ENCODE measurements around the gene POLRMT. TPM values are rescaled to one million over a fixed set of nuclear protein-coding genes. Genes with fewer than 3 reads are reported as not detected.
"Not testable (repeated sequence)": the region's sequence is repeated elsewhere in the genome, so short reads cannot be mapped to it uniquely, and the experiment has no call there.

Gene POLRMT
- total RNA-seq, 1 donor from 2014 or later, result 28.1 TPM

DNA sequence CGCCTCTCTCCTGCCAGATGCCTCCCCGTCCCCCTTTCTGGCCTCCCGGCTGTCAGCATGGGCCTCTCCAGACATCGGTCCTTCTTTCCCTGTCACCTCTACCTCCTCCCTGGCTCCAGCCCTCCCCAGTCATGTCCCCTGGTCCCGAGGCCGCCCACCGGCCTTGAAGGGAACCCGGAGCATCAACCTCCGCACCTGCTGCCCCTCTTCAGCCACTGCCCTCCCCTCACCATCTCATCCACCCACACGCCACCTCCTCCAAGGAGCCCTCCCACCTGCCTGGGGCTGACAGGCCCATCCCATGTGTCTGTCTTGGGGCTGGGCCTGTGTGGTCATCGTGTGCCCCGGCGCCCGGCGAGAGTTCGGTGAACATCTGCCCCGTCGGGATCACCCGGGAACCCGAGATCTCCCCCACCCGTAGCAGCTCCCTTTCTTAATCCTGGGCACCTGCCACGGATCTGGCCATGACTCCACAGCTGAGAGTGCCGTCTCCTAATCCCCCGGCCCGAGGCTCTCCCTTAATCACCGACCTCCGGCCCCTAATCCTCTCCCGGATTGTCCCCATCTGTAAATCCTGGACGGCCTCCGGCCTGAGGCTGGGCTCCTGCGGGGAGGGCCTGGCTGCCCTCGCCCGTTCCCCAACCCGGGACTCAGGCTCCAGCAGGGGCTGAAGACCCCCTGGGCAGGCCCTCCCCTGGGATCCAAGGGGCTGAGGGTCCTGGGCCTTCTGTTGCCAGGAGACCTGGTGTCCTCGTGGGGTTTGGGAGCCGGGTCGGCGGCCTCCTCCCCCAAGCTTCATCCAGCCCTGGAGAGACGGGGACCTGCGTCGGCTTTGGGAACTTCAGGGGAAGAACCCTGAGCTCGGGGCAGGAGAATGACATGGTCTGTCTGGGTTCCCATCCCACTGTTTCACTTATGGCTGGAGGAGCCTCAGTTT, 37.7 kb downstream of the POLRMT start:
- no peak for DNase-seq (ENCODE audit: low read depth, low spot score)

DNA sequence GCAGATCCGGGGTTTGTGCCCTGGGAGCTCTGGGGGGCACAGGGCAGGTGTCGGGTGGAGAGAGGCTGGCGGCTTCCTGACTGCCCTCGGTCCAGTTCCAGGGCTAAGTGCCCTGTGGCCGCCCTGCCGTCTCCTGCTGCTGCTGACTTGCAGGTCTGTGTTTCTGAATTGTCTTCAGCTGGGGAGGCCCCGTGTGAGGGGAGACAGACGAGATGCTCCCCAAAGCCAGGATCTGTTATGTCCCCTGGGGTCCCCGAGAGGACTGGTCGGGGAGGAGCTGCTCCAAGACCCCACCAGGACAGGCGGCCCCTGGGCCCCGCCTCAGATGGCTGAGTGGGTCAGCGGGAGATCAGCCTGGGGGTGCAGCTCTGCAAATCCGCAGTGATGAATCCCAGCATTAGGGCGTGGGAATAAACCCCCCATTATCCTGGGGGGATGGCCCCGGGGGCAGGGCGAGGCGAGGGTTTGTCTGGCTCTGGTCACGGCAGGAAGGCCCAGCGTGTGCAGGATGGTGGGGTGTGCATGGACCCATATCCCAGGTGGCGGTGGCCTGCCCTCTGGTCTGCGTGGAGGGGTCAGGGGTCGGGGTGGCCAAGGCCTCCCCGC, 39.0 kb downstream of the POLRMT start:
- DNase-seq (ENCODE audit: low read depth, low spot score), result no peak

DNA sequence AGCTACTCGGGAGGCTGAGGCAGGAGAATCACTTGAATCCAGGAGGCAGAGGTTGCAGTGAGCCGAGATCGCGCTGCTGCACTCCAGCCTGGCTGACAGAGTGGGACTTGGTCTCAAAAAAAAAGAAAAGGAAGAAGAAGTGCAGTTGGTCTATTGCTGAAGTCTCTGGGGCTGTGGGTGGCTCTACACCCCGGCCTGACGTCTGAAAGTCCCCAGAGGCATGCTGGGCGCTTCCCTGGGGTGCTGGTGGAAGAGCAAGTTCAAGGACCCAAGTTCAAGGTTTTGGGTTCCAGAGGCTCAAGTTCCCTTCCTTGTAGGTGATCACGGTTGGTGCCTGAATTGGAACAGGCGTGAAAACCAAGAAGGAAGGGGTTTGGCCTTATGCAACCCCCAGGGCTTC, 39.8 kb downstream of the POLRMT start:
- no peak for DNase-seq (ENCODE audit: low read depth, low spot score)

DNA sequence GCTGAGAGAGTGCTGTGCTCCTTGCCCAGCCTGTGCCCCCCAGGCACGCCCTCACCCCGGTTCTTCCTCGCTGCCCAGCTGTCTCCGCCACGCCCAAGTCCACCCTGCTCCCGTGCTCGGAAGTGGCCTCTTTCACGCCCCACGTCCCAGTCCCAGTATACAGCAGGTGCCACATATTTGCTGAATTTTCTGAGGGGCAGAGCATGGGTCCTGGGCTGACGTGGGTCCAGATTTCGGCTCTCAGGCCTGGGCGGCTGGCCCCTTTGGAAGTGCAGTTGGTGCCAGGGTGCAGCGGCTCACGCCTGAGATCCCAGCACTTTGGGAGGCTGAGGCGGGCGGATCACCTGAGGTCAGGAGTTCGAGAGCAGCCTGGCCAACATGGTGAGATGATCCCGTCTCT, 40.3 kb downstream of the POLRMT start:
- DNase-seq (ENCODE audit: low read depth, low spot score), result no peak

DNA sequence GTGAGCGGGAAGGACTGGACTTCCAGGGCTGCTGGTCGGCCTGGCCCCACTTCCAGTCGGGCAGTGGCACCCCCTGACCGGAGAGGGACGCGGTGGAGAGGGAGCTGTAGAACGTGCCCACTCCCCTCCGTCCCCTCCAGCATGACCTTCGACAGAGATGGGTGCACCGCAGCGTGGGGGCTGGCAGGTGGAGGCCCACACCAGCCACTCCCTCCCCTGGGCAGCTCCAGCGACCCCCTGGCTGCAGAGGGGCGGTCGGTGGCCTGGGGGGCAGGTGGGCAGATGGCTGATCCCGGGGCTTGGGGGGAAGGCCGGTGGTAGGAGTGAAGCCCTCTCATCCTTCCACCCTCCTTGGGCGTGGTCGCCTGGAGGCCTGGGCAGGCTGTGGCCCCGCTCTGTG, 41.2 kb downstream of the POLRMT start:
- DNase-seq (ENCODE audit: low read depth, low spot score), result no peak

DNA sequence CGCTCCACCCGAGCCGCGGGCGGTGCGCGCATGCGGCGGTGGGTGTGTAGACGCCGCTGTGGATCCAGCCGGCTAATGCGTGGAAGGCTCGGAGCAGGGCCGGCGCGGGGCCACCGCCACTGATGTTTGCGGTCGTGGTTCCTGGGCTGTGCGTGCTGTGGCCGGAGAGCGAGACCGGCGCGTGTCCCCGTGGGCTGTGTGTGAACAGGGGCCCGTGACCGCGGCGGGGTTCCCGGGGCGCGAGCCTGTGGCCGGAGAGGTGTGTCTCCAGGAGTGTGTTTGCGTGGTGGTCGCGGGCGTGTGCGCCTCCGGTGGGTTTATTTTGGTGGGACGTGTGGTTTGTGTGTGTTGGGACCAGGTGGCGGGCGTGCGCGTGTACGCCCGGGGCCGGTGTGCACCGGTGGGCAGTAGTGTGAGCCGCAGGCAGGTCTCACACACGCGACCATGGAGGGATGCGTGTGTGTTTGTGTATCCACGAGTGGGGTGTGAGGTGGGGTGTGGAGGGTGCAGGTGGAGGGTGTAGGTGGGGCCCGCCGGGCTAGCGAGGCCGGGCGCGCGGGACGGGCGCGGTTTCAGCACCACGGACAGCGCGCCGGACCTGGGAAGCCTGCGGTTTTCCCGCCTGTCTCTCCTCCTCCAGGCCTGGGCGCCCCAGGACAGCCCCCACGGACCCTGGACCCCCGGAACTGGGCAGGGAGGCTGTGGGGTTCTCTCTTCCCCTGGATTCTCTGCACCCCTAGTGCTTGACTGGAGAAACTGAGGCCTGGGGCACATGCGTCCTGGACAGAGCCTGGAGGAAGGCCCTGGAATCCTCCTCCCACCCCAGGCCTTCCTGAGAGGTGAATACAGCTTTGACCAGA, 42.0 kb downstream of the POLRMT start:
- no peak for DNase-seq (ENCODE audit: low read depth, low spot score)

DNA sequence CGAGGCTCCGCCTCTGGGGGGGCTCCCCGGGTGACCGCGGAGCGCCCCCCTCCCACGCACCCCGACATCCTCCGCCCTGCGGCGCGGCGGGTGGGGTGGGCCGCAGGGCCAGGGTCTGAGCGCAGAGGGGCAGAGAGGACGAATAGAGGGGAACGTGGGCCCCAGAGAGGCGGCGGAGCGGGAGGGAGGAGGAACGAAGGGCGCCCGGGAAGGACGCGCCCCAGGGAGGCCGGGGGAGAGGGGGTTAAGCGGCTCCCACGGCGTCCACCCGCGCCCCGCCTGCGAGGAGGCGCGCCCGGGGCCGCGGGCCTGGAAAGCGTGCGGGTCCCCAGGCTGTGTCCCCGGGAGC, 42.6 kb downstream of the POLRMT start:
- DNase-seq (ENCODE audit: low read depth, low spot score), result no peak

DNA sequence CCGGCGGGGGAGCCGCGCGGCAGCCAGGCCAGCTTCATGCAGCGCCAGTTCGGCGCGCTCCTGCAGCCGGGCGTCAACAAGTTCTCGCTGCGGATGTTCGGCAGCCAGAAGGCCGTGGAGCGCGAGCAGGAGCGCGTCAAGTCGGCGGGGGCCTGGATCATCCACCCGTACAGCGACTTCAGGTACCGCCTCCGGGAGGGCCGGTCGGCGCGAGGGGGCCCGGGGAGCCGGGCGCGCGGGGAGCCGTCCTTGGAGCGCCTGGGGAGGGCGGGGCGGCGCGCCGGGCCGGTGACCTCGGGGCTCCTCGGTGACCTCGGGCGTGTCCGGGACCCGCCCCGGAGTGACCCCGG, 43.0 kb downstream of the POLRMT start:
- no peak for DNase-seq (ENCODE audit: low read depth, low spot score)

DNA sequence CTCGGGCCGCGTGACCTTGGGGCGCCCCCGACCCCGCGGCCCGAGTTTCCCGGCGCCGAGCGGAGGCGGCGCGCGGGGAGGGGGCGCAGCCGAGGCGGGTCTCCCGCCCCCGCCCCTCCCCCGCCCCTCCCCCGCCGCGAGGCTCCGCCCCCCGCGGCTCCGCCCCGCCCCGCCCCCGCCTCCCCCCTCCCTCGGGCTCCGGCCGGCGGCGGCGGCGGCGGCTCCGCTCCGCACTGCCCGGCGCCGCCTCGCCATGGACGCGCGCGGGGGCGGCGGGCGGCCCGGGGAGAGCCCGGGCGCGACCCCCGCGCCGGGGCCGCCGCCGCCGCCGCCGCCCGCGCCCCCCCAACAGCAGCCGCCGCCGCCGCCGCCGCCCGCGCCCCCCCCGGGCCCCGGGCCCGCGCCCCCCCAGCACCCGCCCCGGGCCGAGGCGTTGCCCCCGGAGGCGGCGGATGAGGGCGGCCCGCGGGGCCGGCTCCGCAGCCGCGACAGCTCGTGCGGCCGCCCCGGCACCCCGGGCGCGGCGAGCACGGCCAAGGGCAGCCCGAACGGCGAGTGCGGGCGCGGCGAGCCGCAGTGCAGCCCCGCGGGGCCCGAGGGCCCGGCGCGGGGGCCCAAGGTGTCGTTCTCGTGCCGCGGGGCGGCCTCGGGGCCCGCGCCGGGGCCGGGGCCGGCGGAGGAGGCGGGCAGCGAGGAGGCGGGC, 43.5 kb downstream of the POLRMT start, which contains the start of gene HCN2:
TSS of gene HCN2 (plus strand) at position 189 of the 703 bp plus-strand sequence. CDS start at position 254, 65 bp downstream.
- DNase-seq (ENCODE audit: low read depth, low spot score), result no peak

DNA sequence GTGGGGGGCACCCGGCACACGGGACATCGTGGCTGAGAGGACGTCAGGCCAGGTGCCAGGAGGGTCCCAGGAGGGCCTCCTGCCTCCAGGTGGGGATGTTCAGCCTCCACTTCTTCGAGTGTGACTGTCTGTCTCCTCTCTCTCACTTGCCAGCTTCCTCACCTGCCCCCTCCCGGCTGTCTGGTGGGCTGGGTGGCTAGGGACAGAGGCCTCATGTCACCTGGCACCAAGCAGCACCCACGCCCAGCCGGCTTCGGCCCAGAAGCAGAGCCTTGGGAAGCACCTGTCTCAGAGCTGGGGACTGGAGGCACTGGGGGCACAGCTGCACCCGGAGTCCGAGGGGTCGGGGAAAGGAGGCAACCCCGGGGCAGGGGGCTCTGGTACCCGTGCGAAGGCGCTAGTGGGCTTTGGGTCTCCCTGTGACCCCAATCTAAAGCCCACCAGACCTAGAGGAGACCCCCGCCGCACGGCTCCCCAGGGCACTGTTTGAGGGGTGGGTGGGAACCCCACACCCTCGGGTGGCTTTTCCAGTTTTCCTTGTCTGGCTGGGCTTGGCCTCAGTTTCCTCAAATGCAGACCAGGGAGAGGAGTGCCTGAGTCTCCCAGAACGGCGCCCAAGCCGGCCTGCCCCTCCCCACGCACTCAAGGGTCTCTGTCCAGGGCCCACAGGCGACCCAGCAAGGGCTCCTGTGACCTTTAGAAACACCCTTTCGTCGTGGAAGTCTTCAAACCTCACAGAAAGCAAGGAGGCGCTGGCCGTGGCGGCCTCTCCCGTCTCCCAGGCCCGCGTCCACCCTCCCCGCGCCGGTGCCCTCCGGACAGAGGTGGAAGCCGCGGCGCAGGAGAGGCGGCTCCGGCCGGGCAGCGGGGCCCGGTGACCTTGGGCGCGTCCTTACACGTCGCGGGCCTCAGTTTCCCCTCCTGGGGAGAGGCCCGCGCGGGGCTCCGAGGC, 44.3 kb downstream of the POLRMT start:
- DNase-seq (ENCODE audit: low read depth, low spot score), result no peak

DNA sequence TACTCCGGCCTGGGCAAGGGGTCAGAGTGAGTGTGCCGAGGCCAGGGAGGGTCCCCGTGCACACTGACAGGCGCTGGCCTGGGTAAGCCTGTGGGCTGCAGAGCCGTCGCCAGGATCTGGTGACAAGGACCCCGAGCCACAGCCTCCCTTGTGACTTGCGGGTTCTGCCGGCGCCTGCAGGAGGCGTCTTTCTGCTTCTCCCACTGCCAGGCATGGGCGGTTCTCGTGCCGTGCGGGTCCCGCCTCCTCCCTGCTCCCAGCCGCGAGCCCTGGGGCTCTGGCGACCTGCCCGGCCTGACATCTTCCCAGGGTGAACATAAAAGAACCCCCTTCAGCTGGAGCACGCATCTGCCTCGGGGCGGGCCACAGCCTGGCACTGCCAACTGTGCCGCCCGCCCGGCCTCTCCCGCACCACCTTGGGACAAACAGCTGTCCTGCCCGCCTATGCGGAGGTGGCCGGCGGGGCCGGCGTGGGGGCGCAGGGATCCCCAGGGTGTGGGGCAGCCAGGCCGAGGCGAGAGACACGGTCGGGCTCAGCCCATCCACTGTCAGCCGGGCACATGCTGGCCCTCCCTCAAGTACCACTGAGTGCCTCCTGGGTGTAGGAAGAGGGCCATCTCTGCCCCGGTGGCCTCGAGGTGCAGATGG, 45.1 kb downstream of the POLRMT start:
- DNase-seq (ENCODE audit: low read depth, low spot score), result no peak

DNA sequence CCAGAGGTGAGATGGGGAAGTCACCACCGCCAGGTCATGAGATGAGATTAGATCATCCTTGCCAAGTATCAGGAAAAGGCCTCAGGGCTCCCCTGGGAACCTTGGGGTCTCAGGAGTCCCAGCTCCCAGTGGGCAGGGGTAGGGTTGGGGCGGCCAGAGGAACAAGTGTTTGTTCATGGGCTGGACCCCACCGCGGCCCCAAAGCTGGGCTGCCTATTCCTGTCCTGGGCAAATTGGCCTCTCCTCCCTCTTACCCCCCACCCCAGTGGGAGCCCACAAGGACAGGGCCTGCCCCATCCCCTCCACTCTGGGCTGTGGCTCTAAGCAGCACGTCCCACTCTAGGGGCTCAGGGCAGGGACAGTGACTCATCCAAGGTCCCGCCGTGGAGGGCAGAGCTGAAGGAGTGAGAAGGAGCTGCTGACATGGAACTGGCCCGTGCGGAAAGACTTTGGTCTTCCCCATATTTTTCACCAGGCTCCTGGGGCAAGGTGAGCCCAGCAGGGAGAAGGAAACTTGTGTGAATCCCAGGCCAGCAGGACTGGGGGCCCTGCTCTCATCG, 47.7 kb downstream of the POLRMT start:
- no peak for DNase-seq (ENCODE audit: low read depth, low spot score)

DNA sequence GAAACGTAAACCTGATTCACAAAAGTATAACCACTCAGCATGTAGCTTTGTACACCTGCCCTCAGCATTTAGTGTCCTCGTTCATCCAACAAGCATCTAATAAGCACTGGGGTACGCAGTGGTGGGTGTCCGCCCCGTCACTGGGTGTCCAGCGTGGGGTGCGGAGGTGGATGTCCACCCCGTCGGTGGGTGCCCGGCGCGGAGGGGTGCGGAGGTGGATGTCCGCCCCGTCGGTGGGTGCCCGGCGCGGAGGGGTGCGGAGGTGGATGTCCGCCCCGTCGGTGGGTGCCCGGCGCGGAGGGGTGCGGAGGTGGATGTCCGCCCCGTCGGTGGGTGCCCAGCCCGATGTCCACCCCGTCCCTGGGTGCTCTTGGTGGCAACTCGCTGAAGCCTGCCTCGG, 48.2 kb downstream of the POLRMT start:
- DNase-seq (ENCODE audit: low read depth, low spot score), result not testable (repeated sequence)

DNA sequence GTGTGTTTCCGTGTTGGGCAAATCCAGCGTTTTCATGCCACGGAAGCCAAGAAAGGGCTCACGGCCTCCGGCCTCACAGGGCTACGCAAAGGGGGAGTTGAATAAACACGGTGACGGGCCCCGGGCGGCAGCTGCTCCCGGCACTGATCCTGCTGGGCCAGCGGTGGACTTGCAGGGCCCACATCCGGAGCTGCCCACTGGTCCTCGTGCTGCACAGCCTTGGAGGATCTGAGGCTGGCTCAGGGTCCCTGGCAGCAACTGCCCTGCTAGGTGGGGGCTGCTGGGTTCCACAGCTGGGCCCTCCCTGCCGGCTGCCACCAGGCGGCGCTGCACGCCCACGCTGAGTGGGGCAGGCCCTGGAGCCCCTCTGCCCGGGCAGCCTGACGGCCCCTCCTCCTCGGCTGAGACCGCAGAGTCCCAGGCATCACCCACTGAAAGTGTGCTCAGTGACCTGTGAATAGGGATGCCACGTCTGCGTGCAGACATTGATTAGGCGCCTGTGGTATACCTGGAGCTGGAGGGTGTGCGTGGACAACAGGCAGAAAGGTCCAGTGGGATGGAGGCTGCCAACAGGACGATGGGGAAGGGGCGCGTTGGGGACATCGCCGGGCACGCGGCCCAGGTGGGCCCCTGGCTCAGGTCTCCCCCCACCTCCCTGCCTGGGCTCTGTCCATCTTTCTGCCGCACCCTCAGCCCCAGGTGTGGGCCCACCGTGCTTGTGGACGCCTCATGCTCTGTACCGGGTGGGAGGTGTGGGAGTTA, 48.9 kb downstream of the POLRMT start:
- no peak for DNase-seq (ENCODE audit: low read depth, low spot score)

DNA sequence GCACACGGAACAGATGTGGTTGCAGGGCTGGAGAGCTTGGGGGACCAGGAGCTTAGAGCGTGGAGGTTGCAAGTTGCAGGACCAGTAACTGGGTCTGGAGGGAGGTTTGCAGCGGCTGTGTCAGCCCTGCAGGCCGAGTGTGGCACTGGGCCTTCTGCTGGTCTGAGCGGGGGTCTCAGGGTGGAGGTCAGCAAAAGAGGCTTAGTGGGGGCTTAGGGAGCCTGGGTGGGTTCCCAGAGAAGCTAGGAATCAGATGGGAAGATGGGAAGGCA, 49.4 kb downstream of the POLRMT start:
- DNase-seq (ENCODE audit: low read depth, low spot score), result no peak

DNA sequence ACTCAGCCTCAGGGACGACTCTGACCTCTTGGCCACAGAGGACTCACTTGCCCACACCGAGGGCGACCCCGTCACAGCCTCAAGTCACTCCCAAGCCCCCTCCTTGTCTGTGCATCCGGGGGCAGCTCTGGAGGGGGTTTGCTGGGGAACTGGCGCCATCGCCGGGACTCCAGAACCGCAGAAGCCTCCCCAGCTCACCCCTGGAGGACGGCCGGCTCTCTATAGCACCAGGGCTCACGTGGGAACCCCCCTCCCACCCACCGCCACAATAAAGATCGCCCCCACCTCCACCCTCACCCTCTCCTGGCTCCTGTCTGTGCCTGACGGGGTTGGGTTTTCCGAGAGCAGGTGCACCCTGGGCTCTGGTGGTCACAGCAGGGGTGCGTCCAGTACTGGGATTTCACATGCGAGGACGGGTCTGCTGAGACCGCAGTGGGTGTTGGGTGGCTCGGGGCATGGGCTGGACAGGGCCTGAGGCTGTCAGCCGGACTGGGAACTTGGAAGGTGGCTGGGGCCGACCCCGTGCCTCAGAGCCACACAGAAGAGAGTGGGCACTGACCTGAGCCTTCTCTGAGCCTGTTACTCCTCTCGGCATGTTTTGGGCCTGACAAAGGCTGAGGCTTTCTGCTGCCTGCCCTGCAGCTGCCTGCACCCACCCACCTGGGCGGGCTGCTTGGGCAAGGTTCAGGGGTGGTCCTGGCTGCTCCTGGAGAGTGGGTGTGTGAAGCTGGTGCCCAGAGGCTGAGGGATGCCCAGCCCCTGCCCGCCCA, 50.0 kb downstream of the POLRMT start:
- DNase-seq (ENCODE audit: low read depth, low spot score), result no peak

DNA sequence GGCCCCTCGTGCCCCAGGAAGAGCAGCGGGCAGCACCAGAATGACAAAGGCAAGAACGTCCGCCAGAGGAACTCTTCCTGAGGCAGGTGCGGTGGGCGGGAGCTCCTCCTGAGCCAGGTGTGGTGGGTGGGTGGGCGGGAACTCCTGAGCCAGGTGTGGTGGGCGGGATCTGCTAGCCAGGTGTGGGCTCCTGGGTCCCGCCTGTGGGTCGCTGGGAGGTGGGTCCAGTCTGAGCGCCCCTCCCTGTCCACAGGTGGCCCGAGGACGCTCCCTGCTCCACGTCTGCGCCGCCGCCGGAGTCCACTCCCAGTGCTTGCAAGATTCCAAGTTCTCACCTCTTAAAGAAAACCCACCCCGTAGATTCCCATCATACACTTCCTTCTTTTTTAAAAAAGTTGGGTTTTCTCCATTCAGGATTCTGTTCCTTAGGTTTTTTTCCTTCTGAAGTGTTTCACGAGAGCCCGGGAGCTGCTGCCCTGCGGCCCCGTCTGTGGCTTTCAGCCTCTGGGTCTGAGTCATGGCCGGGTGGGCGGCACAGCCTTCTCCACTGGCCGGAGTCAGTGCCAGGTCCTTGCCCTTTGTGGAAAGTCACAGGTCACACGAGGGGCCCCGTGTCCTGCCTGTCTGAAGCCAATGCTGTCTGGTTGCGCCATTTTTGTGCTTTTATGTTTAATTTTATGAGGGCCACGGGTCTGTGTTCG, 50.7 kb downstream of the POLRMT start:
- no peak for DNase-seq (ENCODE audit: low read depth, low spot score)

Data from pulmonary artery endothelial cell (primary cell).